DND-41 (cell line): ENCODE data around the gene LAMA4.

Source experiments
- EZH2 ChIP-seq: IDR thresholded peaks from 3 replicates; pipeline ENCODE4 v1.6.1; 2012; ENCODE audit warnings: borderline replicate concordance, low read depth, mild to moderate bottlenecking, moderate library complexity, low read length, inconsistent platforms; ENCODE audit not compliant: severe bottlenecking
- TF ChIP-seq, protein P1 (sequence below): IDR thresholded peaks from 2 replicates; pipeline ENCODE4 v1.5.1; 2012; ENCODE audit warnings: borderline replicate concordance, low read length, moderate library complexity, mild to moderate bottlenecking; ENCODE audit not compliant: poor library complexity, severe bottlenecking; ENCODE audit errors: extremely low read depth

DNA sequence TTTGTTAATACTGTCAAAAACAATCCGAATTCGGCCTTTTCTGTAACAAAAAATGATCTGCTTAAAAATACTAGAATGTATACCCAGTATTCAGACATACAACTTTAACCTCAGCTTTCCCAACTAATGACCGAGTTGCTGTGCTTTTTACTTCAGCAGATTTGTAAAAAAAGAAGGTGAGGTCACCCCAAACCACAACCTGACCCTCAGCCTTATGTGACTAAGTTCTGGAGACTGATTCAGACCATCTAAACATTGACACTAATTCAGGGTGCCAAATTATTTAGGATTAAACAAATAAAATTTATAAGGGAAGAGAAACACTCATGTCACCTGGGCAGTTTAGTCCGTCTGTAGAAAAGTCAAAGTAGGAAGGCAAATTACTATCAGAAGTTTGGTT is 192.8 kb downstream of the LAMA4 start:
- TF ChIP-seq, protein P1, sequence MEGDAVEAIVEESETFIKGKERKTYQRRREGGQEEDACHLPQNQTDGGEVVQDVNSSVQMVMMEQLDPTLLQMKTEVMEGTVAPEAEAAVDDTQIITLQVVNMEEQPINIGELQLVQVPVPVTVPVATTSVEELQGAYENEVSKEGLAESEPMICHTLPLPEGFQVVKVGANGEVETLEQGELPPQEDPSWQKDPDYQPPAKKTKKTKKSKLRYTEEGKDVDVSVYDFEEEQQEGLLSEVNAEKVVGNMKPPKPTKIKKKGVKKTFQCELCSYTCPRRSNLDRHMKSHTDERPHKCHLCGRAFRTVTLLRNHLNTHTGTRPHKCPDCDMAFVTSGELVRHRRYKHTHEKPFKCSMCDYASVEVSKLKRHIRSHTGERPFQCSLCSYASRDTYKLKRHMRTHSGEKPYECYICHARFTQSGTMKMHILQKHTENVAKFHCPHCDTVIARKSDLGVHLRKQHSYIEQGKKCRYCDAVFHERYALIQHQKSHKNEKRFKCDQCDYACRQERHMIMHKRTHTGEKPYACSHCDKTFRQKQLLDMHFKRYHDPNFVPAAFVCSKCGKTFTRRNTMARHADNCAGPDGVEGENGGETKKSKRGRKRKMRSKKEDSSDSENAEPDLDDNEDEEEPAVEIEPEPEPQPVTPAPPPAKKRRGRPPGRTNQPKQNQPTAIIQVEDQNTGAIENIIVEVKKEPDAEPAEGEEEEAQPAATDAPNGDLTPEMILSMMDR, result no peak
- no peak for TF ChIP-seq EZH2
